Measurements from ENCODE around the gene TOGARAM1.

DNA sequence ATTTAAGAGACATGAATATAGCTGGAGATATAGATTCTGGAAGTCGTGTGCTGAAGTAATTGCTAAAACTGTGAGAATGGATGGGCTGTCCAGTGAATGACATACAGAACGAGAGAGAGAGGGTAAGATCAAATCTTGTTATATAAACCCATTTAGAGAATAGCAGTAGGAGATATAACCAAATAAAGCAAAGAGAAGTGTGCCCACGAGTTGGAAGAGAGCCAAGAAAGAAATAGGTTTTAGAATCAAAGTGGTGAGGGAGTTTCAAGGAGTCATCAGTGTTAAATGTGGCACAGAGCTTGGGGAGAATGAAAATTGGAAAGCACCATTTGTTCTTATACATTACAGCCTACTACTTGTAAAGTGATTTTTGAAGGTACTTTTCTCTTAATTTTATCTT is 19.2 kb downstream of the TOGARAM1 start:
- TF ChIP-seq CTCF (IDR thresholded peaks at IDR 0.05; ENCODE audit: low read length), result no peak
- no peak for TF ChIP-seq EZH2 (IDR thresholded peaks at IDR 0.05; ENCODE audit: borderline replicate concordance, low read length)

Data from OCI-LY1 (cell line).